IMR-90 (cell line): ENCODE results near the gene C1QTNF8. TPM values are rescaled to one million over a fixed set of nuclear protein-coding genes. Genes with fewer than 3 reads are reported as not detected.

Source experiments
- ATAC-seq: fragments of 200-7000 bp; cut with Tn5 transposase; 2 replicates; pipeline ENCODE4 v1.9.1; 2020; ENCODE audit warnings: low read depth, mild to moderate bottlenecking, moderate library complexity
- BruUV-seq: library from RNA; stranded (reverse); fragments of 400-500 nt; replicated peaks from 2 replicates; lab custom pipeline; 2021; lab: Mats Ljungman, UMichigan
- CTCF ChIA-PET: fragments of 300-600 bp; formaldehyde crosslinking; extraction: SDS; loops from one replicate; lab custom pipeline; 2021; ENCODE audit warnings: antibody characterized with exemption; lab: Yijun Ruan, JAX
- POLR2A ChIA-PET: fragments of 300-600 bp; sonication (Branson Sonifier 250); formaldehyde crosslinking; loops from one replicate; lab custom pipeline; 2022; ENCODE audit warnings: antibody characterized with exemption; ENCODE audit not compliant: unreplicated experiment; lab: Charles Lee
- DNase-seq: peaks from one replicate; pipeline ENCODE4 v3.0.0; 2013
- H2AFZ ChIP-seq: replicated peaks from 2 replicates; pipeline ENCODE3; 2013; ENCODE audit warnings: low read length, mild to moderate bottlenecking; ENCODE audit not compliant: poor library complexity
- H2AK5ac ChIP-seq: 2 replicates; pipeline ENCODE4 v1.6.1; 2013; ENCODE audit warnings: low read depth, low read length, inconsistent platforms
- H2AK9ac ChIP-seq: replicated peaks from 2 replicates; pipeline ENCODE3; 2013; ENCODE audit warnings: mild to moderate bottlenecking, low read depth, low read length, moderate library complexity; ENCODE audit not compliant: poor library complexity
- H2BK120ac ChIP-seq: 2 replicates; pipeline ENCODE4 v1.6.1; 2013; ENCODE audit warnings: low read depth, low read length, inconsistent platforms
- H2BK15ac ChIP-seq: 3 replicates; pipeline ENCODE4 v1.6.1; 2013; ENCODE audit warnings: low read depth, low read length, inconsistent platforms
- H2BK20ac ChIP-seq: 2 replicates; pipeline ENCODE4 v1.6.1; 2013; ENCODE audit warnings: low read depth, mild to moderate bottlenecking, inconsistent platforms, low read length, moderate library complexity
- H2BK5ac ChIP-seq: 2 replicates; pipeline ENCODE4 v1.6.1; 2013; ENCODE audit warnings: mild to moderate bottlenecking, low read depth, low read length, inconsistent platforms; ENCODE audit not compliant: poor library complexity, severe bottlenecking
- H3K14ac ChIP-seq: replicated peaks from 2 replicates; pipeline ENCODE4 v1.6.1; 2013; ENCODE audit warnings: low read depth, low read length, inconsistent platforms
- H3K18ac ChIP-seq: 2 replicates; pipeline ENCODE4 v1.6.1; 2013; ENCODE audit warnings: low read depth, low read length, control low read depth
- H3K23ac ChIP-seq: 2 replicates; pipeline ENCODE4 v1.6.1; 2013; ENCODE audit warnings: low read depth, low read length, inconsistent platforms
- H3K27ac ChIP-seq: 2 replicates; pipeline ENCODE4 v1.5.1; 2013; ENCODE audit warnings: mild to moderate bottlenecking, control low read depth, low read length; ENCODE audit not compliant: insufficient read depth
- H3K27me3 ChIP-seq: 2 replicates; pipeline ENCODE4 v1.6.1; 2013; ENCODE audit warnings: low read length; ENCODE audit not compliant: control insufficient read depth, insufficient read depth
- H3K36me3 ChIP-seq: 2 replicates; pipeline ENCODE4 v1.6.1; 2013; ENCODE audit warnings: low read length, mixed read lengths; ENCODE audit not compliant: control insufficient read depth, insufficient read depth
- H3K4ac ChIP-seq: 2 replicates; pipeline ENCODE4 v1.6.1; 2013; ENCODE audit warnings: low read depth, low read length, inconsistent platforms
- H3K4me1 ChIP-seq: 2 replicates; pipeline ENCODE4 v1.6.1; 2013; ENCODE audit warnings: low read length, mixed read lengths; ENCODE audit not compliant: control insufficient read depth, insufficient read depth
- H3K4me2 ChIP-seq: 2 replicates; pipeline ENCODE4 v1.6.1; 2013; ENCODE audit warnings: low read depth, mild to moderate bottlenecking, control low read depth, low read length, moderate library complexity
- H3K4me3 ChIP-seq: 2 replicates; pipeline ENCODE4 v1.5.1; 2013; ENCODE audit warnings: low read depth, mild to moderate bottlenecking, control low read depth, low read length, moderate library complexity; ENCODE audit not compliant: insufficient read depth
- H3K56ac ChIP-seq: 2 replicates; pipeline ENCODE4 v1.6.1; 2013; ENCODE audit warnings: low read length, inconsistent platforms; ENCODE audit not compliant: insufficient read depth; ENCODE audit errors: extremely low read depth
- H3K79me1 ChIP-seq, 2 experiments: 2 replicates each; pipeline ENCODE4 v1.6.1; 2013; ENCODE audit warnings: low read length in 2 of 2, inconsistent platforms in 1 of 2, low read depth in 1 of 2
- H3K9ac ChIP-seq: 2 replicates; pipeline ENCODE4 v1.6.1; 2013; ENCODE audit warnings: low read depth, low read length, control low read depth
- H3K9me1 ChIP-seq: 2 replicates; pipeline ENCODE4 v1.6.1; 2013; ENCODE audit warnings: low read length, inconsistent platforms; ENCODE audit not compliant: insufficient read depth
- H3K9me3 ChIP-seq: 2 replicates; pipeline ENCODE4 v1.6.1; 2013; ENCODE audit warnings: low read length; ENCODE audit not compliant: control insufficient read depth, insufficient read depth
- H4K20me1 ChIP-seq: 2 replicates; pipeline ENCODE4 v1.6.1; 2013; ENCODE audit warnings: low read length, inconsistent platforms; ENCODE audit not compliant: insufficient read depth
- H4K5ac ChIP-seq: 2 replicates; pipeline ENCODE4 v1.6.1; 2013; ENCODE audit warnings: mild to moderate bottlenecking, low read depth, low read length, control low read depth
- H4K8ac ChIP-seq, 2 experiments: 2 replicates each; pipeline ENCODE4 v1.6.1; 2013; ENCODE audit warnings: low read depth in 2 of 2, low read length in 2 of 2, control low read depth in 1 of 2, inconsistent platforms in 1 of 2
- H4K91ac ChIP-seq: 2 replicates; pipeline ENCODE4 v1.6.1; 2013; ENCODE audit warnings: low read depth, low read length, inconsistent platforms; ENCODE audit not compliant: insufficient read depth
- BHLHE40 ChIP-seq: fragments of 150-350 bp; IDR thresholded peaks from 2 replicates; pipeline ENCODE4 v1.6.1; 2016; ENCODE audit warnings: mild to moderate bottlenecking, low read depth, low read length
- CEBPB ChIP-seq: IDR thresholded peaks from 2 replicates; pipeline ENCODE4 v1.6.1; 2012; ENCODE audit warnings: low read depth, low read length, improper control_type of control experiment
- FOS ChIP-seq: fragments of 150-350 bp; IDR thresholded peaks from 2 replicates; pipeline ENCODE4 v1.6.1; 2016; ENCODE audit warnings: low read depth, low read length
- MAFK ChIP-seq: IDR thresholded peaks from 2 replicates; pipeline ENCODE4 v1.6.1; 2012; ENCODE audit warnings: low read depth, low read length, improper control_type of control experiment
- MAZ ChIP-seq: IDR thresholded peaks from 2 replicates; pipeline ENCODE4 v1.6.1; 2012; ENCODE audit warnings: low read depth, mild to moderate bottlenecking, low read length, improper control_type of control experiment, moderate library complexity, borderline replicate concordance
- MXI1 ChIP-seq: IDR thresholded peaks from 2 replicates; pipeline ENCODE4 v1.6.1; 2012; ENCODE audit warnings: low read depth, mild to moderate bottlenecking, low read length, moderate library complexity, borderline replicate concordance
- NFE2L2 ChIP-seq: fragments of 150-350 bp; IDR thresholded peaks from 2 replicates; pipeline ENCODE4 v1.6.1; 2016; ENCODE audit warnings: low read depth, mild to moderate bottlenecking, low read length
- POLR2A ChIP-seq: IDR thresholded peaks from 2 replicates; pipeline ENCODE4 v1.6.1; 2012; ENCODE audit warnings: mild to moderate bottlenecking, low read depth, low read length
- RAD21 ChIP-seq: IDR thresholded peaks from 2 replicates; pipeline ENCODE4 v1.6.1; 2012; ENCODE audit warnings: low read length, improper control_type of control experiment
- SMC3 ChIP-seq: fragments of 150-350 bp; IDR thresholded peaks from 2 replicates; pipeline ENCODE4 v1.6.1; 2016; ENCODE audit warnings: low read depth, mild to moderate bottlenecking, antibody characterized with exemption, low read length, moderate library complexity
- USF2 ChIP-seq: fragments of 150-350 bp; IDR thresholded peaks from 2 replicates; pipeline ENCODE4 v1.6.1; 2017; ENCODE audit warnings: mild to moderate bottlenecking, antibody characterized with exemption, low read length, low read depth
- WGBS, 2 experiments: methylation state at CpG; one replicate each; pipeline versions ENCODE4 v1.1.5 to v1.1.7; 2013; ENCODE audit warnings: missing lambda C conversion rate in 2 of 2; ENCODE audit not compliant: insufficient read length in 1 of 2; ENCODE audit errors: extremely low coverage in 2 of 2; 5-methylcytosine and 5-hydroxymethylcytosine counted together
- dilution Hi-C: fragments of 300-500 bp; cut with HindIII; formaldehyde crosslinking; loops from one replicate; pipeline ENCODE4 v1.14.3; 2018; ENCODE audit warnings: low sequenced_read_pairs; ENCODE audit not compliant: unreplicated experiment
- in situ Hi-C: fragments of 300-500 bp; cut with MboI; formaldehyde crosslinking; loops from 3 replicates; pipeline ENCODE4 v1.14.3; 2019; ENCODE audit warnings: low sequenced_read_pairs, inconsistent platforms, mixed read lengths
- intact Hi-C: fragments of 100-400 bp; cut with micrococcal nuclease; formaldehyde crosslinking; loops from 2 replicates; pipeline ENCODE4 v1.10.0; 2022
- polyA plus RNA-seq, 3 experiments: library from polyadenylated mRNA; depleted of rRNA; stranded (reverse); fragments of >200 nt; gene quantifications; 2 replicates each; pipeline ENCODE4 v1.2.3, GENCODE V29; 2012; ENCODE audit warnings: low replicate concordance in 1 of 3
- total RNA-seq: library from RNA; depleted of rRNA; stranded (reverse); fragments of >200 nt; gene quantifications from 2 replicates; pipeline ENCODE4 v1.2.3, GENCODE V29; 2012
- TF ChIP-seq, protein P1 (sequence below): fragments of 150-350 bp; IDR thresholded peaks from 2 replicates; pipeline ENCODE4 v1.6.1; 2016; ENCODE audit warnings: low read depth, mild to moderate bottlenecking, low read length, moderate library complexity, borderline replicate concordance
- TF ChIP-seq, protein P2 (sequence below): conservative IDR thresholded peaks from 2 replicates; pipeline ENCODE4 v1.5.1; 2012; ENCODE audit warnings: mild to moderate bottlenecking, low read depth, low read length, improper control_type of control experiment

Gene C1QTNF8
- total and polyA plus RNA-seq, 2 of the 4 experiments (the other 2 are of a cell fraction), result not detected

GRCh38 chr16:1122398-1122765, 26.3 kb upstream of the C1QTNF8 start:
- no TSS peak for BruUV-seq
- dilution Hi-C loops (no loop called here), in situ Hi-C loops (no loop called here), intact Hi-C loops (no loop called here)
- Histone ChIP-seq H4K8ac (no peak overlapping the region), H3K4me1 (peaks cover 2% of the 10 kb centered on the region; the same call in 1 of the 2 replicates), H2BK15ac (no peak overlapping the region), H2AK5ac (no peak overlapping the region), H3K14ac (no peak overlapping the region), H3K36me3 (no peaks in the 10 kb centered on the region), H3K9me1 (no peaks in the 10 kb centered on the region), H2BK5ac (no peak overlapping the region), H4K91ac (no peak overlapping the region), H3K79me1 (no peaks in the 10 kb centered on the region), H2AFZ (no peak overlapping the region), H2AK9ac (no peak overlapping the region), H2BK120ac (no peak overlapping the region), H3K4me2 (no peak overlapping the region), H3K27me3 (peaks cover 15% of the 10 kb centered on the region; the same call in 1 of the 2 replicates), H3K9ac (no peak overlapping the region), H3K4me3 (no peak overlapping the region), H3K18ac (no peak overlapping the region), H3K23ac (no peak overlapping the region), H4K20me1 (no peaks in the 10 kb centered on the region), H3K4ac (no peak overlapping the region), H3K9me3 (no peaks in the 10 kb centered on the region), H3K27ac (no peak overlapping the region), H3K56ac (no peak overlapping the region), H2BK20ac (no peak overlapping the region), H4K5ac (no peak overlapping the region)
- TF ChIP-seq, protein P1, sequence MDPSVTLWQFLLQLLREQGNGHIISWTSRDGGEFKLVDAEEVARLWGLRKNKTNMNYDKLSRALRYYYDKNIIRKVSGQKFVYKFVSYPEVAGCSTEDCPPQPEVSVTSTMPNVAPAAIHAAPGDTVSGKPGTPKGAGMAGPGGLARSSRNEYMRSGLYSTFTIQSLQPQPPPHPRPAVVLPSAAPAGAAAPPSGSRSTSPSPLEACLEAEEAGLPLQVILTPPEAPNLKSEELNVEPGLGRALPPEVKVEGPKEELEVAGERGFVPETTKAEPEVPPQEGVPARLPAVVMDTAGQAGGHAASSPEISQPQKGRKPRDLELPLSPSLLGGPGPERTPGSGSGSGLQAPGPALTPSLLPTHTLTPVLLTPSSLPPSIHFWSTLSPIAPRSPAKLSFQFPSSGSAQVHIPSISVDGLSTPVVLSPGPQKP, result no peak
- TF ChIP-seq RAD21, result no peak
- no peak for TF ChIP-seq SMC3
- no peak for TF ChIP-seq MAFK
- TF ChIP-seq BHLHE40, result no peak
- no peak for TF ChIP-seq CEBPB
- TF ChIP-seq, protein P2, sequence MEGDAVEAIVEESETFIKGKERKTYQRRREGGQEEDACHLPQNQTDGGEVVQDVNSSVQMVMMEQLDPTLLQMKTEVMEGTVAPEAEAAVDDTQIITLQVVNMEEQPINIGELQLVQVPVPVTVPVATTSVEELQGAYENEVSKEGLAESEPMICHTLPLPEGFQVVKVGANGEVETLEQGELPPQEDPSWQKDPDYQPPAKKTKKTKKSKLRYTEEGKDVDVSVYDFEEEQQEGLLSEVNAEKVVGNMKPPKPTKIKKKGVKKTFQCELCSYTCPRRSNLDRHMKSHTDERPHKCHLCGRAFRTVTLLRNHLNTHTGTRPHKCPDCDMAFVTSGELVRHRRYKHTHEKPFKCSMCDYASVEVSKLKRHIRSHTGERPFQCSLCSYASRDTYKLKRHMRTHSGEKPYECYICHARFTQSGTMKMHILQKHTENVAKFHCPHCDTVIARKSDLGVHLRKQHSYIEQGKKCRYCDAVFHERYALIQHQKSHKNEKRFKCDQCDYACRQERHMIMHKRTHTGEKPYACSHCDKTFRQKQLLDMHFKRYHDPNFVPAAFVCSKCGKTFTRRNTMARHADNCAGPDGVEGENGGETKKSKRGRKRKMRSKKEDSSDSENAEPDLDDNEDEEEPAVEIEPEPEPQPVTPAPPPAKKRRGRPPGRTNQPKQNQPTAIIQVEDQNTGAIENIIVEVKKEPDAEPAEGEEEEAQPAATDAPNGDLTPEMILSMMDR, result no peak
- no peak for TF ChIP-seq MAZ
- no peak for TF ChIP-seq FOS
- no peak for TF ChIP-seq USF2
- no peak for TF ChIP-seq POLR2A
- TF ChIP-seq NFE2L2, result no peak
- TF ChIP-seq MXI1, result no peak
- ChIA-PET POLR2A (no interaction called here), CTCF (no interaction called here)
- ATAC-seq, result no peak
- no CpG with 5 or more reads among the region's 14 CpGs for WGBS, 2 experiments
- no peak for DNase-seq
